GM12872 (cell line): Measurements from ENCODE around the gene ULK3.

Experiments used
- TF ChIP-seq, protein P1 (sequence below): IDR thresholded peaks from 3 replicates; pipeline ENCODE4 v1.5.1; 2011; ENCODE audit warnings: low read depth, mild to moderate bottlenecking, low read length, moderate library complexity; ENCODE audit not compliant: insufficient read depth

Gene ULK3

GRCh38 chr15:74842581-74843444 lies at the start of gene ULK3:
Gene ULK3, minus strand, starts transcription at chr15:74843156. Its CDS starts 51 bp downstream, at chr15:74843105.
- TF ChIP-seq, protein P1, sequence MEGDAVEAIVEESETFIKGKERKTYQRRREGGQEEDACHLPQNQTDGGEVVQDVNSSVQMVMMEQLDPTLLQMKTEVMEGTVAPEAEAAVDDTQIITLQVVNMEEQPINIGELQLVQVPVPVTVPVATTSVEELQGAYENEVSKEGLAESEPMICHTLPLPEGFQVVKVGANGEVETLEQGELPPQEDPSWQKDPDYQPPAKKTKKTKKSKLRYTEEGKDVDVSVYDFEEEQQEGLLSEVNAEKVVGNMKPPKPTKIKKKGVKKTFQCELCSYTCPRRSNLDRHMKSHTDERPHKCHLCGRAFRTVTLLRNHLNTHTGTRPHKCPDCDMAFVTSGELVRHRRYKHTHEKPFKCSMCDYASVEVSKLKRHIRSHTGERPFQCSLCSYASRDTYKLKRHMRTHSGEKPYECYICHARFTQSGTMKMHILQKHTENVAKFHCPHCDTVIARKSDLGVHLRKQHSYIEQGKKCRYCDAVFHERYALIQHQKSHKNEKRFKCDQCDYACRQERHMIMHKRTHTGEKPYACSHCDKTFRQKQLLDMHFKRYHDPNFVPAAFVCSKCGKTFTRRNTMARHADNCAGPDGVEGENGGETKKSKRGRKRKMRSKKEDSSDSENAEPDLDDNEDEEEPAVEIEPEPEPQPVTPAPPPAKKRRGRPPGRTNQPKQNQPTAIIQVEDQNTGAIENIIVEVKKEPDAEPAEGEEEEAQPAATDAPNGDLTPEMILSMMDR = peak; percentile 50

- TF ChIP-seq, protein P1 = no peak
Measured at GRCh38 chr15:74892313-74892712, 49.4 kb upstream of the ULK3 start.

GRCh38 chr15:74891469-74891868 lies 48.5 kb upstream of the ULK3 start:
- TF ChIP-seq, protein P1 = no peak

- TF ChIP-seq, protein P1 = no peak
Measured at GRCh38 chr15:74890665-74890960, 47.7 kb upstream of the ULK3 start.

- TF ChIP-seq, protein P1 = no peak
Measured at GRCh38 chr15:74889883-74890664, 47.1 kb upstream of the ULK3 start, which contains the start of gene MPI. Gene MPI, plus strand, starts transcription at chr15:74890042. Its CDS starts 32 bp downstream, at chr15:74890074.

DNA sequence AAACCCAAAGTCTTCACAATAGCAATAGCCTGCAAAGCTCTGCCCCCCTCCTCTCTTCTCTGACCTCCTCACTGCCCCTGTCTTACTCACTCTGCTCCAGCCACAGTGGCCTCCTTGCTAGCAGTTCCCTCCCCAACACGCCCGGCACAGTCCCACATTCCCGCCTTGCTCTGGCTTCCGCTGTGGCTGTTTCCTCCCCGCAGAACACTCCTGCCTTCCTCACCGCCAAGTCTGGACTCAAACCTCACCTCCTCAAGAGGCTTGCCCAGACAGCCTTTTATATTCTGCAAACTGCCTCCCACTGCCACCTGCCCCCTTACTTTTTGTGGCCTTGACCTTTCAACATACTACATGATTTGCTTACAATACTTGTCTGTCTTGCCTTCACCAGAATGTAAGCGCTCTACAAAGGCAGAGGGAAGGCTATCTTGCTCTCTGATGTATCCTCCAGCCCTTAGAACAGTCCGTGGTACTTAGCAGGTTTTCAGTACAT lies 46.5 kb upstream of the ULK3 start:
- TF ChIP-seq, protein P1 = no peak

GRCh38 chr15:74888716-74889115 lies 45.8 kb upstream of the ULK3 start:
- TF ChIP-seq, protein P1 = no peak
